ENCODE data around the gene ITIH1. TPM values are rescaled to one million over a fixed set of nuclear protein-coding genes. Genes with fewer than 3 reads are reported as not detected.
"Not testable (repeated sequence)": the region's sequence is repeated elsewhere in the genome, so short reads cannot be mapped to it uniquely, and the experiment has no call there.

The ITIH1 gene
- 1 to 10 TPM in 1 of 2 donors, not detected in 1; 4.4 TPM for total RNA-seq

- Histone ChIP-seq H3K4me3 (no peak within 1 kb of the TSS), H3K27ac (no peak within 1 kb of the TSS), H3K9me3 (no peaks in the 10 kb centered on the region), H3K36me3 (replicated peaks in 1 of 2; ENCODE audit: insufficient read depth in 1 of 2, low read depth in 2 of 2) (no peaks in the 10 kb centered on the region), H3K27me3 (no peaks in the 10 kb centered on the region), H3K4me1 (peaks cover 10% of the 10 kb centered on the region)
- WGBS, 2 donors, result 50 to 70% methylated on average over 8 to 12 of the region's 12 CpGs
- DNase-seq (no peak), ATAC-seq (no peak)
- intact Hi-C loops (cut with DNase I), result no loop called here
- no peak for TF ChIP-seq POLR2A (IDR thresholded peaks at IDR 0.05)
- TF ChIP-seq, protein P1, sequence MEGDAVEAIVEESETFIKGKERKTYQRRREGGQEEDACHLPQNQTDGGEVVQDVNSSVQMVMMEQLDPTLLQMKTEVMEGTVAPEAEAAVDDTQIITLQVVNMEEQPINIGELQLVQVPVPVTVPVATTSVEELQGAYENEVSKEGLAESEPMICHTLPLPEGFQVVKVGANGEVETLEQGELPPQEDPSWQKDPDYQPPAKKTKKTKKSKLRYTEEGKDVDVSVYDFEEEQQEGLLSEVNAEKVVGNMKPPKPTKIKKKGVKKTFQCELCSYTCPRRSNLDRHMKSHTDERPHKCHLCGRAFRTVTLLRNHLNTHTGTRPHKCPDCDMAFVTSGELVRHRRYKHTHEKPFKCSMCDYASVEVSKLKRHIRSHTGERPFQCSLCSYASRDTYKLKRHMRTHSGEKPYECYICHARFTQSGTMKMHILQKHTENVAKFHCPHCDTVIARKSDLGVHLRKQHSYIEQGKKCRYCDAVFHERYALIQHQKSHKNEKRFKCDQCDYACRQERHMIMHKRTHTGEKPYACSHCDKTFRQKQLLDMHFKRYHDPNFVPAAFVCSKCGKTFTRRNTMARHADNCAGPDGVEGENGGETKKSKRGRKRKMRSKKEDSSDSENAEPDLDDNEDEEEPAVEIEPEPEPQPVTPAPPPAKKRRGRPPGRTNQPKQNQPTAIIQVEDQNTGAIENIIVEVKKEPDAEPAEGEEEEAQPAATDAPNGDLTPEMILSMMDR (IDR thresholded peaks at IDR 0.05), result no peak
These were observed at the start of gene ITIH1 for GRCh38 chr3:52777127-52777958. TSS of gene ITIH1 (plus strand) at chr3:52777599. CDS start at chr3:52777616, 17 bp downstream.

- ATAC-seq; H3K27ac ChIP-seq; H3K27me3 ChIP-seq; H3K9me3 ChIP-seq; intact Hi-C loops (cut with DNase I); H3K36me3 ChIP-seq (replicated peaks in 1 of 2; ENCODE audit: insufficient read depth in 1 of 2, low read depth in 2 of 2); H3K4me3 ChIP-seq; H3K4me1 ChIP-seq; DNase-seq: not testable (repeated sequence)
- WGBS, 2 donors, result 58 to 73% methylated on average over 3 of the region's 3 CpGs
These were observed 48.6 kb upstream of the ITIH1 start for GRCh38 chr3:52728753-52729152.

- no peak for DNase-seq
These were observed 46.7 kb upstream of the ITIH1 start for GRCh38 chr3:52730681-52731080.

DNA sequence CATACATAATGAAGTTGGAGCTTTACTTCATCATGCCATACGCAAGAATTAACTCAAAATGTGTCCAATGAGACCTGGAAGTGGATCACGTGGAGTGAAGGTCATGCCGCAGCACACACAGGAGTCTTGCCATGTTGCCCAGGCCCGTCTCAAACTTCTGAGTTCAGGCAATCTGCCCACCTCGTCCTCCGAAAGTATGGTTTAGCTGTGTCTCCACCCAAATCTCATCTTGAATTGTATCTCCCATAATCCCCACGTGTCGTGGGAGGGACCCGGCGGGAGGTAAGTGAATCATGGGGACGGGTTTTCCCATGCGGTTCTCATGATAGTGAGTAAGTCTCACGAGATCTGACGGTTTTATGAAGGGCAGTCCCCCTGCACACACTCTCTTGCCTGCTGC is 45.8 kb upstream of the ITIH1 start:
- H3K36me3 ChIP-seq (replicated peaks in 1 of 2; ENCODE audit: insufficient read depth in 1 of 2, low read depth in 2 of 2), result peaks cover 0 to 6% of the 10 kb centered on the region in 2 donors
- 85 to 92% methylated on average over 14 of the region's 14 CpGs for WGBS, 2 donors
- H3K4me1 ChIP-seq, result no peaks in the 10 kb centered on the region
- intact Hi-C loops (cut with DNase I), result no loop called here
- no peaks in the 10 kb centered on the region for H3K27me3 ChIP-seq
- DNase-seq, result no peak
- no peak for TF ChIP-seq POLR2A (IDR thresholded peaks at IDR 0.05)
- TF ChIP-seq, protein P1 (IDR thresholded peaks at IDR 0.05), result no peak
- ATAC-seq, result no peak
- H3K4me3 ChIP-seq, result no peak overlapping the region
- no peaks in the 10 kb centered on the region for H3K9me3 ChIP-seq
- no peak overlapping the region for H3K27ac ChIP-seq

More at GRCh38 chr3:52730681-52731080, 46.7 kb upstream of the ITIH1 start:
- Histone ChIP-seq H3K9me3 (no peaks in the 10 kb centered on the region), H3K27ac (no peak overlapping the region), H3K27me3 (no peaks in the 10 kb centered on the region), H3K4me1 (no peaks in the 10 kb centered on the region), H3K36me3 (replicated peaks in 1 of 2; ENCODE audit: insufficient read depth in 1 of 2, low read depth in 2 of 2) (peaks cover 0 to 6% of the 10 kb centered on the region in 2 donors), H3K4me3 (no peak overlapping the region)
- TF ChIP-seq POLR2A (IDR thresholded peaks at IDR 0.05), result no peak
- TF ChIP-seq, protein P1 (IDR thresholded peaks at IDR 0.05), result no peak
- no peak for ATAC-seq
- intact Hi-C loops (cut with DNase I), result no loop called here

- H3K4me3 ChIP-seq, result no peak overlapping the region
- DNase-seq (no peak), ATAC-seq (no peak)
- no peak overlapping the region for H3K27ac ChIP-seq
- TF ChIP-seq POLR2A (IDR thresholded peaks at IDR 0.05), result no peak
- TF ChIP-seq, protein P1 (IDR thresholded peaks at IDR 0.05), result no peak
- H3K9me3 ChIP-seq, result no peaks in the 10 kb centered on the region
- 88 to 94% methylated on average over 10 of the region's 10 CpGs for WGBS, 2 donors
- no peaks in the 10 kb centered on the region for H3K4me1 ChIP-seq
- intact Hi-C loops (cut with DNase I), result no loop called here
- H3K36me3 ChIP-seq (replicated peaks in 1 of 2; ENCODE audit: insufficient read depth in 1 of 2, low read depth in 2 of 2), result peaks cover 0 to 6% of the 10 kb centered on the region in 2 donors
- no peaks in the 10 kb centered on the region for H3K27me3 ChIP-seq
These were observed 44.0 kb upstream of the ITIH1 start for GRCh38 chr3:52733256-52733891.

Measured in body of pancreas (tissue), 4 donors.